Measurements from ENCODE around the gene EFS. TPM values are rescaled to one million over a fixed set of nuclear protein-coding genes. Genes with fewer than 3 reads are reported as not detected.

Gene EFS
- total RNA-seq, 1 donor from 2014 or later: 17.2 TPM

DNA sequence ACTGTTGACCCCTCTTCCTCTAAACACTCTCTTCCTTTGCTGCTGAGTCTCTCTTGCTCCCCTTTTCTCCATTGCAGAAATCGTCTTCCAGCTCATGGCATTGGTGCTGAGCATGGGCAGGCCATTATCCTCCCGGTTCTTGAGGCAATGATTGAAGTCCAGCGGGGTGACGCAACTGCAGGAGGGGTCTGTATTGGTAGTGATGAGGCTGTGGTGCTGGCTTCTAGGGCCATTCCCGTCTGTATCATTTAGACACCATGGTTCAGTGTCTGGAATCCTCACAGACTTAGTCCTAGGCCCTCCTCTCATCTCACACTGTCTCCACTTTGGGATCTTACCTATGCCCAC is 11.6 kb downstream of the EFS start:
- H3K27ac ChIP-seq (ENCODE audit: low read depth, low read length): no peak overlapping the region

DNA sequence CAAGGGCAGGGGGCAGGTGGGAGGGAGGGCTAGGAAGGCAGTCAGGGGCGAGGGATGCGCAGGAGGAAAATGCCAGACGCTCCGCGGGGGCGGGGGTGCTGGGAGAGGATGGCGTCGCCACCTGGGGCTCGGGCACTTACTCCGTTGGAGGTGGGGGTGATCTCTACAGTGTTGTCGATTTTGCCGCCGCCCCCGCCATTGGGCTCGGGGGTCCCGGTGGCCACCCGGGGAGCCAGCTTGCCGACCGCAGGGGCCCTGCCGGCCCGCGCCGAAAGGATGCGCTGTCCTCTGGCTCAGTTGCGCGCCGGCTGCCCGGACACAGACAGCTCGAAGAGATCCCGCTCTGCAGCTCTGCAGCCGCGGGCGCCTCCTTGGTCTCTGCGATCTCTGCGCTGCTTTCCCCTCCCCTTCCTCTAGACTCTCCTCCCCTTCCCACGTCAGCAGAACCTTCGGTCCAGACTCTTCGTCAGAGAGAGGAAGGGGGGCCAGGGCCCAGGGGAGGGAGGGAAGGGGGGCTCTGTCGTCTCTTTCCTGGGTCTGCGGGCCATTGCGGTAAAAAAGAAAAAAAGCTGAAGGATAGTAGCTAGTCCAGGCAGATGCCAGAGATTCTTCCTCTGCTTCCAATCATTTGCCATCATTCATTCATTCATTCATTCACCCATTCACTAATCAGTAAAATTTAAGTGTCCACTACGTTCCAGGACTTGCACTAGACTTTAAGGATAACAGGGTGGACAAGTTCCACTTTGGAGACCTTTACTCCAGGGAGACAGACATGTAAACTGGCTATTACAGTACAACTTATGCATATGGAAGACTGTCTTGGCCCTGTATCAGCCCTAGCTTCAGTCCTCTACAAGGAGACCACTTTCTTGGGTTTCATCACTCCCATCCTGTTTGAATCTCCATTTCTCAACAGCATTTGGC is 12.2 kb downstream of the EFS start, which contains the start of gene SLC22A17:
Gene SLC22A17, minus strand, starts transcription at position 382 of the 927 bp plus-strand sequence.
- H3K36me3 ChIP-seq (ENCODE audit: control insufficient read depth in 3 of 3, insufficient read depth in 3 of 3, low read length in 3 of 3): no peaks in the 10 kb centered on the region
- H3K27me3 ChIP-seq (ENCODE audit: control insufficient read depth in 3 of 3, insufficient read depth in 3 of 3, low read length in 3 of 3): peaks cover 22 to 45% (median 45%) of the 10 kb centered on the region in 3 donors
- H3K9ac ChIP-seq (ENCODE audit: low read depth in 1 of 3, low read length in 3 of 3): peak within 1 kb of the TSS; percentile 20 to 45 (median 32)
- H3K27ac ChIP-seq (ENCODE audit: low read depth, low read length): no peak within 1 kb of the TSS
- H3K4me1 ChIP-seq (ENCODE audit: control insufficient read depth in 3 of 3, insufficient read depth in 3 of 3, low read length in 3 of 3): peaks cover 9 to 12% (median 11%) of the 10 kb centered on the region in 3 donors
- H3K9me3 ChIP-seq (ENCODE audit: control insufficient read depth in 3 of 3, low read length in 3 of 3): no peaks in the 10 kb centered on the region
- peak within 1 kb of the TSS; percentile 56 to 66 (median 59) for H3K4me3 ChIP-seq (ENCODE audit: low read length in 3 of 3)

More for the DNA sequence above, 11.6 kb downstream of the EFS start:
- Histone ChIP-seq H3K9me3 (ENCODE audit: control insufficient read depth in 3 of 3, low read length in 3 of 3) (no peaks in the 10 kb centered on the region), H3K36me3 (ENCODE audit: control insufficient read depth in 3 of 3, insufficient read depth in 3 of 3, low read length in 3 of 3) (no peaks in the 10 kb centered on the region), H3K27me3 (ENCODE audit: control insufficient read depth in 3 of 3, insufficient read depth in 3 of 3, low read length in 3 of 3) (peaks cover 22 to 45% (median 45%) of the 10 kb centered on the region in 3 donors), H3K4me3 (ENCODE audit: low read length in 3 of 3) (no peak overlapping the region), H3K4me1 (ENCODE audit: control insufficient read depth in 3 of 3, insufficient read depth in 3 of 3, low read length in 3 of 3) (peaks cover 9 to 12% (median 11%) of the 10 kb centered on the region in 3 donors), H3K9ac (ENCODE audit: low read depth in 1 of 3, low read length in 3 of 3) (no peak overlapping the region)

DNA sequence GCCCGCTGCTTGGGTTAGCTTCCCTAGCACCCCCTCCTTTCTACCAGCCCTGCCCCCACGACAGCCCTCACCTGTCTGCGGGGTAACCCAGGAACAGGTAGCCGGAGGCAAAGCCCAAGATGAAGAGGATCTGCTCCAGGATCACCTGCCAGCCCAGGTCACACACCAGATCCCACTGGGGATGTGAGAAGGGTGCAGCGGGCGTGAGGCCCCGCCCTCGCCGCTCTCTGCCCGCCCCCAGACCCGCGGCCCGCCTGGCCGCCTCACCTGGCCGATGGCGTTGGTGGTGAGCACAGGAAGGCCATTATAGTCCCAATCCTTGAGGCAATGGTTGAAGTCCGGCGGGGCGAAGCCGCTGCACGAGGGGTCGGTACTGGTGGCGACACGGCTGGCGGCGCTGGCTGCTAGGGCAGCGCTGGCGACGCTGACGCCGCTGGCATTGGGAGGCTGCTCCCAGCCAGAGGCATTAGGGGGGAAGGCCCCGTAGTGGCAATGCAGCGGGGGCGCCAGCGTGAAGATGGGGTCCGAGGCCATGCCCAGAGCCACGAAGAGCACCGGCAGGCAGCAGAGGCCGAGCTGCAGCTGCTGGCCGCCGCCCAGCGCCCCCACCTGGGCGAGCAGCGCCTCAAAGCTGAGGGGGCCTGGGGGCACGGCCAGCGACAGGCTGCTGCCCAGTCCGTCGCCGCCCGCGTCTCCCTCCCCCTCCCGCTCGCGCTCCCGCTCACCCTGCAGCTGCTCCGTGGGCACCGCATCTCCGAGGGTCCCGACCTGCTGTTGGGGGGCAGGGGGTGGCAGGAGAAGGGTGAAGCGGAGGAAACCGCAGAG is 13.1 kb downstream of the EFS start:
- Histone ChIP-seq H3K27ac (ENCODE audit: low read depth, low read length) (no peak overlapping the region), H3K4me3 (ENCODE audit: low read length in 3 of 3) (peak overlapping the region; percentile 56 to 66 (median 59)), H3K4me1 (ENCODE audit: control insufficient read depth in 3 of 3, insufficient read depth in 3 of 3, low read length in 3 of 3) (peaks cover 9 to 12% (median 11%) of the 10 kb centered on the region in 3 donors), H3K9ac (ENCODE audit: low read depth in 1 of 3, low read length in 3 of 3) (peak overlapping the region in 2 of 3 donors; percentile 20 to 45), H3K36me3 (ENCODE audit: control insufficient read depth in 3 of 3, insufficient read depth in 3 of 3, low read length in 3 of 3) (no peaks in the 10 kb centered on the region), H3K9me3 (ENCODE audit: control insufficient read depth in 3 of 3, low read length in 3 of 3) (no peaks in the 10 kb centered on the region), H3K27me3 (ENCODE audit: control insufficient read depth in 3 of 3, insufficient read depth in 3 of 3, low read length in 3 of 3) (peaks cover 22 to 45% (median 45%) of the 10 kb centered on the region in 3 donors)

- Histone ChIP-seq H3K9ac (ENCODE audit: low read depth in 1 of 3, low read length in 3 of 3) (no peak overlapping the region), H3K36me3 (ENCODE audit: control insufficient read depth in 3 of 3, insufficient read depth in 3 of 3, low read length in 3 of 3) (no peaks in the 10 kb centered on the region), H3K4me1 (ENCODE audit: control insufficient read depth in 3 of 3, insufficient read depth in 3 of 3, low read length in 3 of 3) (peaks cover 9 to 12% (median 11%) of the 10 kb centered on the region in 3 donors), H3K27ac (ENCODE audit: low read depth, low read length) (no peak overlapping the region), H3K27me3 (ENCODE audit: control insufficient read depth in 3 of 3, insufficient read depth in 3 of 3, low read length in 3 of 3) (peaks cover 17 to 33% (median 32%) of the 10 kb centered on the region in 3 donors), H3K9me3 (ENCODE audit: control insufficient read depth in 3 of 3, low read length in 3 of 3) (no peaks in the 10 kb centered on the region), H3K4me3 (ENCODE audit: low read length in 3 of 3) (no peak overlapping the region)
These were observed 15.7 kb downstream of the EFS start for GRCh38 chr14:23349156-23349845.

- H3K36me3 ChIP-seq (ENCODE audit: control insufficient read depth in 3 of 3, insufficient read depth in 3 of 3, low read length in 3 of 3): no peaks in the 10 kb centered on the region
These were observed 16.7 kb downstream of the EFS start for GRCh38 chr14:23348297-23348655.

GRCh38 chr14:23347406-23348296 is 17.3 kb downstream of the EFS start:
- H3K4me3 ChIP-seq (ENCODE audit: low read length in 3 of 3): no peak overlapping the region
- peaks cover 6 to 12% (median 11%) of the 10 kb centered on the region in 3 donors for H3K4me1 ChIP-seq (ENCODE audit: control insufficient read depth in 3 of 3, insufficient read depth in 3 of 3, low read length in 3 of 3)
- H3K27me3 ChIP-seq (ENCODE audit: control insufficient read depth in 3 of 3, insufficient read depth in 3 of 3, low read length in 3 of 3): peaks cover 8 to 23% (median 21%) of the 10 kb centered on the region in 3 donors
- H3K9me3 ChIP-seq (ENCODE audit: control insufficient read depth in 3 of 3, low read length in 3 of 3): no peaks in the 10 kb centered on the region
- H3K9ac ChIP-seq (ENCODE audit: low read depth in 1 of 3, low read length in 3 of 3): no peak overlapping the region
- no peak overlapping the region for H3K27ac ChIP-seq (ENCODE audit: low read depth, low read length)
- H3K36me3 ChIP-seq (ENCODE audit: control insufficient read depth in 3 of 3, insufficient read depth in 3 of 3, low read length in 3 of 3): no peaks in the 10 kb centered on the region

More at GRCh38 chr14:23348297-23348655, 16.7 kb downstream of the EFS start:
- Histone ChIP-seq H3K9me3 (ENCODE audit: control insufficient read depth in 3 of 3, low read length in 3 of 3) (no peaks in the 10 kb centered on the region), H3K9ac (ENCODE audit: low read depth in 1 of 3, low read length in 3 of 3) (no peak overlapping the region), H3K4me3 (ENCODE audit: low read length in 3 of 3) (no peak overlapping the region), H3K27me3 (ENCODE audit: control insufficient read depth in 3 of 3, insufficient read depth in 3 of 3, low read length in 3 of 3) (peaks cover 10 to 26% (median 24%) of the 10 kb centered on the region in 3 donors), H3K4me1 (ENCODE audit: control insufficient read depth in 3 of 3, insufficient read depth in 3 of 3, low read length in 3 of 3) (peaks cover 9 to 12% (median 11%) of the 10 kb centered on the region in 3 donors), H3K27ac (ENCODE audit: low read depth, low read length) (no peak overlapping the region)

GRCh38 chr14:23346693-23347405 is 18.1 kb downstream of the EFS start:
- Histone ChIP-seq H3K9me3 (ENCODE audit: control insufficient read depth in 3 of 3, low read length in 3 of 3) (no peaks in the 10 kb centered on the region), H3K27ac (ENCODE audit: low read depth, low read length) (no peak overlapping the region), H3K4me3 (ENCODE audit: low read length in 3 of 3) (no peak overlapping the region), H3K9ac (ENCODE audit: low read depth in 1 of 3, low read length in 3 of 3) (no peak overlapping the region), H3K36me3 (ENCODE audit: control insufficient read depth in 3 of 3, insufficient read depth in 3 of 3, low read length in 3 of 3) (no peaks in the 10 kb centered on the region), H3K27me3 (ENCODE audit: control insufficient read depth in 3 of 3, insufficient read depth in 3 of 3, low read length in 3 of 3) (peaks cover 3 to 15% (median 13%) of the 10 kb centered on the region in 3 donors), H3K4me1 (ENCODE audit: control insufficient read depth in 3 of 3, insufficient read depth in 3 of 3, low read length in 3 of 3) (peaks cover 3 to 4% (median 3%) of the 10 kb centered on the region in 3 donors)

DNA sequence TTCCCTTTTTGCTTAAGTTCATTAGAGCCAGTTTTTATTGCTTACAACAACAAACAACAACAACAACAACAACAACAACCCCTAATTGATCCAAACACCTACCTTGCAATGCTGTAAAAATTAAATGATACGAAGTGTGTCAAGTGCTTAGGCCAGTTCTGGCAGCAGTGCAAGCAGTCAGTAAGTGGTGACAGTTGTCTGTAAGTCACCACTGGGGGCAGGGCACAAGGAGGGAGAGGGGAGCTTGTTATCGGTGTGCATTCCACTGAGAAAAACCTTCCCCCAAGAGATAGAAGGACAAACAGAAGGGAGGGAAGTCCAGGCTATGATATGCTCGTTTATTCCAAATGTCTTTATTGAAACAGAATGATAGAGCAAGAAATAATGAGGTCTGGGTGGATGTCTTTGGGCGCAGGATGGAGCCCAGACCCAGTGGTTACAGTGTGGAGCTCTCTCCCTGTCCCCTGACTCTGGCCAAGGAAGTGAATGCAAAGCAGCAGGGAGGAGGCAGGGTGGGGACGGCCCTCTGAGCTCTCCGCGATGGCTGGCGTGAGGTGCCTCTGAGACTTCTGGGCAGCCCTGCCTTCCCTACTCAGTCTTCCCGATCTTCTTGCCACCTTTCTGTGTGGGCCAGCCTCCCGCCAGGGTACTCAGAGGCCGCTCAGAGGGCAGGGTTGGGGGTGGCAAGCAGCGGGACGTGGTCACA is 18.8 kb downstream of the EFS start:
- H3K27ac ChIP-seq (ENCODE audit: low read depth, low read length): no peak overlapping the region
- peaks cover 0 to 8% (median 6%) of the 10 kb centered on the region in 3 donors for H3K27me3 ChIP-seq (ENCODE audit: control insufficient read depth in 3 of 3, insufficient read depth in 3 of 3, low read length in 3 of 3)

More for the DNA sequence above, 18.8 kb downstream of the EFS start:
- Histone ChIP-seq H3K36me3 (ENCODE audit: control insufficient read depth in 3 of 3, insufficient read depth in 3 of 3, low read length in 3 of 3) (no peaks in the 10 kb centered on the region), H3K4me3 (ENCODE audit: low read length in 3 of 3) (no peak overlapping the region), H3K4me1 (ENCODE audit: control insufficient read depth in 3 of 3, insufficient read depth in 3 of 3, low read length in 3 of 3) (no peaks in the 10 kb centered on the region), H3K9ac (ENCODE audit: low read depth in 1 of 3, low read length in 3 of 3) (no peak overlapping the region), H3K9me3 (ENCODE audit: control insufficient read depth in 3 of 3, low read length in 3 of 3) (no peaks in the 10 kb centered on the region)

All from skeletal muscle tissue (tissue), 4 donors.